Omental fat pad (tissue), 4 donors: ENCODE data around the gene IFT57. TPM values are rescaled to one million over a fixed set of nuclear protein-coding genes. Genes with fewer than 3 reads are reported as not detected.

Experiments used
- ATAC-seq: fragments of 150-250 bp; one replicate; pipeline ENCODE4 v1.9.1; 2016; ENCODE audit warnings: mild to moderate bottlenecking, moderate library complexity; ENCODE audit not compliant: low FRiP score
- DNase-seq: peaks from one replicate; pipeline ENCODE4 v3.0.0-alpha.2; 2019; ENCODE audit warnings: low spot score
- CTCF ChIP-seq, 3 donors: fragments of 450-650 bp; IDR thresholded peaks; one replicate each; pipeline ENCODE4 v1.5.1; 2016 to 2017; ENCODE audit warnings: antibody characterized with exemption in 3 of 3, mild to moderate bottlenecking in 3 of 3, moderate library complexity in 2 of 3
- total RNA-seq, 4 donors: library from RNA; depleted of rRNA; stranded (reverse); fragments of >200 nt; gene quantifications; one replicate each; pipeline ENCODE4 v1.1.0, GENCODE V29; 2016

IFT57 gene
- total RNA-seq, 4 donors from 2014 or later, result 31.6 to 59.6 (median 51.0) TPM

- DNase-seq (no peak), ATAC-seq (no peak)
- no peak for TF ChIP-seq CTCF (IDR thresholded peaks at IDR 0.05)
Observed at GRCh38 chr3:108201258-108201657, 21.0 kb downstream of the IFT57 start.

GRCh38 chr3:108200578-108200977 is 21.6 kb downstream of the IFT57 start:
- ATAC-seq (no peak), DNase-seq (no peak)
- no peak for TF ChIP-seq CTCF (IDR thresholded peaks at IDR 0.05)

- no peak for TF ChIP-seq CTCF (IDR thresholded peaks at IDR 0.05)
- DNase-seq, result no peak
- no peak for ATAC-seq
Observed at GRCh38 chr3:108200024-108200423, 22.2 kb downstream of the IFT57 start.

- ATAC-seq (no peak), DNase-seq (no peak)
- TF ChIP-seq CTCF (IDR thresholded peaks at IDR 0.05), result no peak
Observed at GRCh38 chr3:108191394-108191793, 30.8 kb downstream of the IFT57 start.

GRCh38 chr3:108190346-108190745 is 31.9 kb downstream of the IFT57 start:
- ATAC-seq (no peak), DNase-seq (no peak)
- TF ChIP-seq CTCF (IDR thresholded peaks at IDR 0.05), result no peak

GRCh38 chr3:108189440-108189839 is 32.8 kb downstream of the IFT57 start:
- TF ChIP-seq CTCF (IDR thresholded peaks at IDR 0.05), result no peak
- no peak for DNase-seq
- ATAC-seq, result no peak

GRCh38 chr3:108185536-108185935 is 36.7 kb downstream of the IFT57 start:
- DNase-seq, result no peak
- TF ChIP-seq CTCF (IDR thresholded peaks at IDR 0.05), result no peak
- no peak for ATAC-seq
